DMS53 treated with DMSO at 0.1 percent for 48 hours (cell line): Measurements from ENCODE around the gene SLA2.
"Not testable (repeated sequence)": the region's sequence is repeated elsewhere in the genome, so short reads cannot be mapped to it uniquely, and the experiment has no call there.

Source experiments
- DNase-seq: peaks from one replicate; lab custom pipeline; 2025; ENCODE audit not compliant: unreplicated experiment; lab: John Stamatoyannopoulos, UW

The SLA2 gene

GRCh38 chr20:36576081-36576445 lies 69.9 kb downstream of the SLA2 start:
- DNase-seq, result no peak

- DNase-seq, result peak; percentile 45
Measured at GRCh38 chr20:36574366-36575135, 71.4 kb downstream of the SLA2 start.

- DNase-seq, result no peak
Measured at GRCh38 chr20:36573798-36574365, 72.1 kb downstream of the SLA2 start.

- DNase-seq, result peak; percentile 68
Measured at GRCh38 chr20:36573103-36573797, 72.7 kb downstream of the SLA2 start, which contains the start of gene TGIF2. TGIF2 (plus strand) TSS chr20:36573597; CDS start chr20:36578775, 5,178 bp downstream.

- peak; percentile 56 for DNase-seq
Measured at GRCh38 chr20:36572701-36573102, 73.3 kb downstream of the SLA2 start.

- no peak for DNase-seq
Measured at GRCh38 chr20:36571564-36572504, 74.2 kb downstream of the SLA2 start.

GRCh38 chr20:36569847-36570429 lies 76.1 kb downstream of the SLA2 start:
- no peak for DNase-seq

- DNase-seq, result no peak
Measured at GRCh38 chr20:36565520-36565919, 80.5 kb downstream of the SLA2 start.

- DNase-seq, result not testable (repeated sequence)
Measured at GRCh38 chr20:36564726-36565121, 81.3 kb downstream of the SLA2 start.

GRCh38 chr20:36564078-36564725 lies 81.8 kb downstream of the SLA2 start:
- not testable (repeated sequence) for DNase-seq

GRCh38 chr20:36563374-36563773 lies 82.6 kb downstream of the SLA2 start:
- DNase-seq, result no peak

- DNase-seq, result no peak
Measured at GRCh38 chr20:36562724-36563123, 83.3 kb downstream of the SLA2 start.
